HepG2 (cell line): Measurements from ENCODE around the gene CYP4F22. TPM values are rescaled to one million over a fixed set of nuclear protein-coding genes. Genes with fewer than 3 reads are reported as not detected.

Experiments
- ATAC-seq: fragments of 200-7000 bp; cut with Tn5 transposase; 3 replicates; pipeline ENCODE4 v1.9.1; 2020; ENCODE audit warnings: mild to moderate bottlenecking, moderate library complexity
- BruUV-seq: library from RNA; stranded (reverse); fragments of 400-500 nt; replicated peaks from 2 replicates; lab custom pipeline; 2021; lab: Mats Ljungman, UMichigan
- CTCF ChIA-PET: fragments of 300-600 bp; formaldehyde crosslinking; extraction: SDS; loops from one replicate; lab custom pipeline; 2021; ENCODE audit warnings: low total read pairs, inconsistent platforms, low intra/inter-chr PET ratio; lab: Yijun Ruan, JAX
- POLR2A ChIA-PET: fragments of 350-600 bp; sonication (Branson Sonifier 250); formaldehyde crosslinking; loops from one replicate; lab custom pipeline; 2020; ENCODE audit warnings: antibody characterized with exemption, inconsistent platforms; lab: Yijun Ruan, JAX
- DNase-seq: peaks from one replicate; pipeline ENCODE4 v3.0.0-alpha.2; 2015; ENCODE audit warnings: low spot score
- FAIRE-seq: peaks from 3 replicates; lab custom pipeline; 2011; peaks lifted over from hg19 to GRCh38; lab: Jason Lieb, UNC
- H2AFZ ChIP-seq: one replicate; pipeline ENCODE4 v1.6.1; 2011; ENCODE audit warnings: low read length, inconsistent platforms
- H3K27ac ChIP-seq: fragments of 300-600 bp; 3 replicates; pipeline ENCODE4 v1.8.0; 2011; ENCODE audit warnings: mixed run types, mild to moderate bottlenecking, mixed read lengths, low read length, inconsistent platforms; ENCODE audit not compliant: insufficient read depth; ENCODE audit errors: extremely low read length
- H3K27me3 ChIP-seq, 2 experiments: fragments of 200-600 bp in 1 of 2; 2 replicates in 1 of 2; 3 replicates in 1 of 2; pipeline versions ENCODE4 v1.6.0 to v1.8.0; 2011; ENCODE audit warnings: low read length in 2 of 2, mild to moderate bottlenecking in 2 of 2, moderate library complexity in 2 of 2, inconsistent platforms in 1 of 2; ENCODE audit not compliant: insufficient read depth in 2 of 2, control insufficient read depth in 1 of 2
- H3K36me3 ChIP-seq, 2 experiments: fragments of 200-600 bp in 1 of 2; replicated peaks in 1 of 2; 2 replicates in 1 of 2; 3 replicates in 1 of 2; pipeline versions ENCODE4 v1.5.1 to v1.8.0; 2011; ENCODE audit warnings: low read length in 2 of 2, inconsistent platforms in 1 of 2; ENCODE audit not compliant: insufficient read depth in 2 of 2, control insufficient read depth in 1 of 2
- H3K4me1 ChIP-seq: 2 replicates; pipeline ENCODE4 v1.5.1; 2012; ENCODE audit warnings: low read length, inconsistent platforms; ENCODE audit not compliant: insufficient read depth
- H3K4me2 ChIP-seq: 2 replicates; pipeline ENCODE4 v1.6.0; 2011; ENCODE audit warnings: low read depth, low read length, inconsistent platforms
- H3K4me3 ChIP-seq, 3 experiments: fragments of 200-600 bp in 1 of 3; sonication (generic), shearing (Covaris generic) in 1 of 3; replicated peaks in 1 of 3; 2 replicates each; pipeline ENCODE4 v1.5.1; 2011 to 2016; ENCODE audit warnings: low read length in 3 of 3, inconsistent platforms in 2 of 3, low read depth in 2 of 3, mild to moderate bottlenecking in 2 of 3, control low read depth in 1 of 3, mixed read lengths in 1 of 3; ENCODE audit not compliant: insufficient read depth in 1 of 3
- H3K79me2 ChIP-seq: one replicate; pipeline ENCODE4 v1.6.1; 2011; ENCODE audit warnings: low read length, inconsistent platforms; ENCODE audit not compliant: insufficient read depth
- H3K9ac ChIP-seq: 2 replicates; pipeline ENCODE4 v1.6.0; 2011; ENCODE audit warnings: mild to moderate bottlenecking, low read depth, low read length, inconsistent platforms; ENCODE audit not compliant: insufficient read depth
- H3K9me3 ChIP-seq: 2 replicates; pipeline ENCODE4 v1.5.1; 2012; ENCODE audit warnings: mild to moderate bottlenecking, low read length
- H4K20me1 ChIP-seq: 2 replicates; pipeline ENCODE4 v1.6.0; 2011; ENCODE audit warnings: inconsistent platforms, mild to moderate bottlenecking, low read length, moderate library complexity; ENCODE audit not compliant: insufficient read depth
- ATF7 ChIP-seq, 2 experiments: fragments of 450-650 bp in 1 of 2; sonication (generic) in 1 of 2; formaldehyde crosslinking in 1 of 2; IDR thresholded peaks; 2 replicates each; pipeline versions ENCODE4 v1.4.0 to v1.6.1; 2016 to 2020; ENCODE audit warnings: antibody characterized with exemption in 1 of 2, mild to moderate bottlenecking in 1 of 2, missing genetic modification reagents in 1 of 2
- ATF7-NPFF ChIP-seq: sonication (generic); formaldehyde crosslinking; IDR thresholded peaks from 2 replicates; pipeline ENCODE4 v1.8.1; 2023; ENCODE audit warnings: mild to moderate bottlenecking, low read depth, missing genetic modification reagents, moderate library complexity
- ELF4 ChIP-seq: sonication (generic); formaldehyde crosslinking; IDR thresholded peaks from 2 replicates; pipeline ENCODE4 v1.5.0; 2020; ENCODE audit warnings: missing genetic modification reagents, mild to moderate bottlenecking, moderate library complexity, borderline replicate concordance
- FOXK1 ChIP-seq: sonication (generic); formaldehyde crosslinking; IDR thresholded peaks from 2 replicates; pipeline ENCODE4 v1.4.0; 2020; ENCODE audit warnings: low read depth, missing genetic modification reagents, borderline replicate concordance
- HNF4G ChIP-seq, 2 experiments: sonication (generic) in 1 of 2; formaldehyde crosslinking in 1 of 2; IDR thresholded peaks; 2 replicates each; pipeline versions ENCODE4 v1.4.0 to v1.6.1; 2011 to 2020; ENCODE audit warnings: borderline replicate concordance in 2 of 2, low read depth in 2 of 2, mild to moderate bottlenecking in 2 of 2, low read length in 1 of 2, missing genetic modification reagents in 1 of 2, moderate library complexity in 1 of 2
- KDM3A ChIP-seq: IDR thresholded peaks from 2 replicates; pipeline ENCODE4 v1.6.1; 2018; ENCODE audit warnings: low read depth, missing compliant biosample characterization
- MAFK ChIP-seq, 2 experiments: IDR thresholded peaks in 1 of 2; conservative IDR thresholded peaks in 1 of 2; 2 replicates each; pipeline ENCODE4 v1.6.1; 2011; ENCODE audit warnings: improper control_type of control experiment in 2 of 2, low read length in 2 of 2
- MIER2 ChIP-seq: IDR thresholded peaks from 2 replicates; pipeline ENCODE4 v1.6.1; 2016; ENCODE audit warnings: missing biosample characterization, missing genetic modification reagents
- NFE2L2 ChIP-seq: fragments of 150-350 bp; IDR thresholded peaks from 2 replicates; pipeline ENCODE4 v1.6.1; 2014; ENCODE audit warnings: low read length
- NFRKB ChIP-seq: fragments of 450-650 bp; IDR thresholded peaks from 2 replicates; pipeline ENCODE4 v1.6.1; 2017
- NPAS2 ChIP-seq: sonication (generic); formaldehyde crosslinking; IDR thresholded peaks from 2 replicates; pipeline ENCODE4 v1.8.0; 2022; ENCODE audit warnings: mild to moderate bottlenecking, missing genetic modification reagents, borderline replicate concordance
- RBAK ChIP-seq: sonication (generic); formaldehyde crosslinking; IDR thresholded peaks from 2 replicates; pipeline ENCODE4 v1.5.1; 2020; ENCODE audit warnings: mild to moderate bottlenecking, missing genetic modification reagents
- YEATS4 ChIP-seq: sonication (generic); formaldehyde crosslinking; IDR thresholded peaks from 2 replicates; pipeline ENCODE4 v1.4.0; 2020; ENCODE audit warnings: missing genetic modification reagents, borderline replicate concordance
- ZFP36 ChIP-seq: fragments of 150-350 bp; IDR thresholded peaks from 2 replicates; pipeline ENCODE4 v1.6.1; 2018; ENCODE audit warnings: borderline replicate concordance, low read length, low read depth; ENCODE audit not compliant: partially characterized antibody
- ZNF343 ChIP-seq: sonication (generic); formaldehyde crosslinking; IDR thresholded peaks from 2 replicates; pipeline ENCODE4 v1.4.0; 2020; ENCODE audit warnings: mild to moderate bottlenecking, missing genetic modification reagents
- ZNF564 ChIP-seq: sonication (generic); formaldehyde crosslinking; IDR thresholded peaks from 2 replicates; pipeline ENCODE4 v1.8.1; 2023; ENCODE audit warnings: mild to moderate bottlenecking, missing genetic modification reagents
- ZNF619 ChIP-seq: sonication (generic); formaldehyde crosslinking; IDR thresholded peaks from 2 replicates; pipeline ENCODE4 v1.4.0; 2020; ENCODE audit warnings: mild to moderate bottlenecking, missing genetic modification reagents
- ZNF747 ChIP-seq: sonication (generic); formaldehyde crosslinking; IDR thresholded peaks from 2 replicates; pipeline ENCODE4 v1.8.1; 2023; ENCODE audit warnings: missing genetic modification reagents, mild to moderate bottlenecking, borderline replicate concordance
- WGBS: methylation state at CpG from one replicate; pipeline ENCODE4 v1.1.6; 2017; ENCODE audit warnings: low lambda C conversion rate; 5-methylcytosine and 5-hydroxymethylcytosine counted together
- in situ Hi-C: cut with HindIII; loops from 2 replicates; pipeline ENCODE4 v1.10.0; 2017; ENCODE audit warnings: low pct_unique_long_range_greater_than_20kb; ENCODE audit not compliant: extremely low pct_ligation_motif_present
- intact Hi-C: fragments of 100-400 bp; cut with micrococcal nuclease; formaldehyde crosslinking; loops from one replicate; pipeline ENCODE4 v1.10.0; 2022; ENCODE audit not compliant: unreplicated experiment
- polyA plus RNA-seq, 8 experiments: library from polyadenylated mRNA; depleted of rRNA in 3 of 8; stranded (reverse) in 7 of 8; unstranded in 1 of 8; fragments of >200 nt; fragmentation: Illumina TruSeq in 4 of 8; extraction: Trizol in 4 of 8; gene quantifications; 2 replicates each; pipeline versions ENCODE4 v1.2.1 to v1.2.3, GENCODE V29; 2011 to 2016; ENCODE audit warnings: low read depth in 4 of 8, missing spikeins in 1 of 8, mixed read lengths in 1 of 8; ENCODE audit not compliant: insufficient read depth in 1 of 8
- total RNA-seq, 5 experiments: library from RNA; depleted of rRNA; stranded (reverse); fragments of >200 nt; fragmentation: Illumina TruSeq; extraction: Trizol; gene quantifications; 2 replicates each; pipeline ENCODE4 v1.2.3, GENCODE V29; 2016; ENCODE audit warnings: low read depth in 1 of 5
- TF ChIP-seq, protein P1 (sequence below): sonication (generic); formaldehyde crosslinking; IDR thresholded peaks from 2 replicates; pipeline ENCODE4 v1.8.1; 2023; ENCODE audit warnings: mild to moderate bottlenecking, missing genetic modification reagents
- TF ChIP-seq, protein P2 (sequence below): sonication (generic); formaldehyde crosslinking; IDR thresholded peaks from 2 replicates; pipeline ENCODE4 v1.4.0; 2020; ENCODE audit warnings: missing genetic modification reagents
- TF ChIP-seq, protein P3 (sequence below): sonication (generic); formaldehyde crosslinking; IDR thresholded peaks from 2 replicates; pipeline ENCODE4 v1.5.1; 2020; ENCODE audit warnings: missing genetic modification reagents, mild to moderate bottlenecking, borderline replicate concordance

Gene CYP4F22
- total and polyA plus RNA-seq, 2 of the 13 experiments (the other 11 are each of a cell fraction or from before 2014, with no cell fraction given) = 0.05 TPM; not detected in 1

DNA sequence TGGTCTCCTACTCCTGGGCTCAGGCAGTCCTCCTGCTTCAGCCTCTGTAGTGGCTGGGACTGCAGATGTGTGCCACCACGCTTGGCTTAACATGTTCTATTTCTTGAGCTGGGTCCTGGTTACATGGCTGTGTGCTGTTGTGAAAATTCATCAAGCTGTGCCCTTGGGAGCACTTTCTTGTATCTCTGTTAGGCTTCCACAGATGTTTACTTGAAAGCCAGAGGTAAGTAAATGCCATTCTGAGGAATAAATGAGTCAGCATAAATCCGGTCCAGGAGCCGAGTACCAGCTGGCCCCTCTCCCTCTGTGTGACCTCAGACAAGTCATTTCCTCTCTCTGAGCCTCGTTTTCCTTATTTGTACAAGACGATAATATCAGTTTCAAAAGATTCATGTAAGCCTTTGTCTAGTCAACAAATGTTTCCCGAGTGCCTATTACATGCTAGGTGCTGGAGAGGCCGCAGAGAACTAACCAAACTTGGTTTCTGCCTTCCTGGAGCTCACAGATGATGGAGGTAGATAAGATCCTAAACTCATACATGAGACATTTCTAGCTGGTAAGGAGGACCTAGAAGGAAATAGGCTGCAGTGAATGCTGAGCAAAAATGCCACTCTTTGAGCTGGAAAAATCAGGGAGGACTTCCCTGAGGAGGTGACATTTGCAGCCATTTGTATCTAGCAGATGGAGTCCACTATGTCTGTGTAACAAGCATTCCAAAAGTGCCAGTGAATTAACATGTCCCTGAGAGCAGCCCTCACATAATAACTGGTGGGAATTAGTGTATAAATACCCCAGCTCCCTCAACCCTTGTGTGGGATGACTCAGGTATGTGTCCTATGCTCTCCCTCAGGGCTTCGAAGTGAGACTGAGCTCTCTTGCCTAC is 41.2 kb upstream of the CYP4F22 start:
- POLR2A ChIA-PET = no interaction called here
- Histone ChIP-seq H3K9ac (no peak overlapping the region), H3K4me1 (peaks cover 33% of the 10 kb centered on the region), H3K9me3 (no peaks in the 10 kb centered on the region), H2AFZ (no peak overlapping the region), H3K79me2 (no peaks in the 10 kb centered on the region), H4K20me1 (no peaks in the 10 kb centered on the region), H3K4me3 (no peak overlapping the region), H3K27me3 (no peaks in the 10 kb centered on the region), H3K27ac (no peak overlapping the region), H3K4me2 (no peak overlapping the region), H3K36me3 (no peaks in the 10 kb centered on the region)
- DNase-seq (no peak), FAIRE-seq (no peak), ATAC-seq (no peak)
- in situ Hi-C loops (no loop called here), intact Hi-C loops (no loop called here)
- BruUV-seq = no TSS peak
- CTCF ChIA-PET = no interaction called here
- 36% methylated on average over 8 of the region's 8 CpGs for WGBS
- no peak for TF ChIP-seq ZNF747 (CRISPR knock-in tag)
- TF ChIP-seq, protein P1, sequence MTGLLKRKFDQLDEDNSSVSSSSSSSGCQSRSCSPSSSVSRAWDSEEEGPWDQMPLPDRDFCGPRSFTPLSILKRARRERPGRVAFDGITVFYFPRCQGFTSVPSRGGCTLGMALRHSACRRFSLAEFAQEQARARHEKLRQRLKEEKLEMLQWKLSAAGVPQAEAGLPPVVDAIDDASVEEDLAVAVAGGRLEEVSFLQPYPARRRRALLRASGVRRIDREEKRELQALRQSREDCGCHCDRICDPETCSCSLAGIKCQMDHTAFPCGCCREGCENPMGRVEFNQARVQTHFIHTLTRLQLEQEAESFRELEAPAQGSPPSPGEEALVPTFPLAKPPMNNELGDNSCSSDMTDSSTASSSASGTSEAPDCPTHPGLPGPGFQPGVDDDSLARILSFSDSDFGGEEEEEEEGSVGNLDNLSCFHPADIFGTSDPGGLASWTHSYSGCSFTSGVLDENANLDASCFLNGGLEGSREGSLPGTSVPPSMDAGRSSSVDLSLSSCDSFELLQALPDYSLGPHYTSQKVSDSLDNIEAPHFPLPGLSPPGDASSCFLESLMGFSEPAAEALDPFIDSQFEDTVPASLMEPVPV = no peak
- TF ChIP-seq NFE2L2 = peak; percentile 65
- no peak for TF ChIP-seq ATF7 (IDR thresholded peaks at IDR 0.05)
- no peak for TF ChIP-seq ATF7 (CRISPR knock-in tag; IDR thresholded peaks at IDR 0.05)
- no peak for TF ChIP-seq YEATS4 (CRISPR knock-in tag)
- TF ChIP-seq ZNF619 = no peak
- no peak for TF ChIP-seq ELF4 (CRISPR knock-in tag)
- TF ChIP-seq MAFK (conservative IDR thresholded peaks at IDR 0.05 in 1 of 2, IDR thresholded peaks at IDR 0.05 in 1 of 2; ENCODE audit: low read length in 2 of 2) = peak; percentile 83 to 90
- TF ChIP-seq, protein P2, sequence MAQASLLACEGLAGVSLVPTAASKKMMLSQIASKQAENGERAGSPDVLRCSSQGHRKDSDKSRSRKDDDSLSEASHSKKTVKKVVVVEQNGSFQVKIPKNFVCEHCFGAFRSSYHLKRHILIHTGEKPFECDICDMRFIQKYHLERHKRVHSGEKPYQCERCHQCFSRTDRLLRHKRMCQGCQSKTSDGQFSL (CRISPR knock-in tag) = no peak
- no peak for TF ChIP-seq NPAS2 (CRISPR knock-in tag)
- no peak for TF ChIP-seq MIER2 (CRISPR knock-in tag)
- TF ChIP-seq KDM3A (CRISPR knock-in tag) = no peak
- TF ChIP-seq HNF4G (IDR thresholded peaks at IDR 0.05; ENCODE audit: borderline replicate concordance, low read depth, low read length) = no peak
- TF ChIP-seq HNF4G (CRISPR knock-in tag; IDR thresholded peaks at IDR 0.05; ENCODE audit: borderline replicate concordance, low read depth) = no peak
- no peak for TF ChIP-seq ZNF564 (CRISPR knock-in tag)
- no peak for TF ChIP-seq NFRKB
- TF ChIP-seq FOXK1 (CRISPR knock-in tag) = no peak
- TF ChIP-seq ATF7-NPFF (CRISPR knock-in tag) = no peak
- TF ChIP-seq ZNF343 = no peak
- TF ChIP-seq RBAK = peak; percentile 74; the same call in 1 of the 2 replicates
- TF ChIP-seq ZFP36 = peak; percentile 89
- TF ChIP-seq, protein P3, sequence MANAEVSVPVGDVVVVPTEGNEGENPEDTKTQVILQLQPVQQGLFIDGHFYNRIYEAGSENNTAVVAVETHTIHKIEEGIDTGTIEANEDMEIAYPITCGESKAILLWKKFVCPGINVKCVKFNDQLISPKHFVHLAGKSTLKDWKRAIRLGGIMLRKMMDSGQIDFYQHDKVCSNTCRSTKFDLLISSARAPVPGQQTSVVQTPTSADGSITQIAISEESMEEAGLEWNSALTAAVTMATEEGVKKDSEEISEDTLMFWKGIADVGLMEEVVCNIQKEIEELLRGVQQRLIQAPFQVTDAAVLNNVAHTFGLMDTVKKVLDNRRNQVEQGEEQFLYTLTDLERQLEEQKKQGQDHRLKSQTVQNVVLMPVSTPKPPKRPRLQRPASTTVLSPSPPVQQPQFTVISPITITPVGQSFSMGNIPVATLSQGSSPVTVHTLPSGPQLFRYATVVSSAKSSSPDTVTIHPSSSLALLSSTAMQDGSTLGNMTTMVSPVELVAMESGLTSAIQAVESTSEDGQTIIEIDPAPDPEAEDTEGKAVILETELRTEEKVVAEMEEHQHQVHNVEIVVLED (CRISPR knock-in tag) = no peak
